Mesothelial cell of epicardium (in vitro differentiated cells): ENCODE data around the gene SHISA5. TPM values are rescaled to one million over a fixed set of nuclear protein-coding genes. Genes with fewer than 3 reads are reported as not detected.

Experiments
- DNase-seq, 2 experiments: peaks; one replicate each; pipeline ENCODE4 v3.0.0; 2021; ENCODE audit warnings: low spot score in 2 of 2; ENCODE audit not compliant: unreplicated experiment in 2 of 2
- H3K27ac Mint-ChIP-seq: 2 replicates; pipeline ENCODE4 v1.8.0; 2021; ENCODE audit warnings: mixed read lengths
- H3K27me3 Mint-ChIP-seq: 2 replicates; pipeline ENCODE4 v1.8.0; 2021; ENCODE audit warnings: low read depth, mixed read lengths
- H3K36me3 Mint-ChIP-seq: 2 replicates; pipeline ENCODE4 v1.8.0; 2021; ENCODE audit warnings: mixed read lengths
- H3K4me1 Mint-ChIP-seq: 2 replicates; pipeline ENCODE4 v1.8.0; 2021; ENCODE audit warnings: mixed read lengths
- H3K4me3 Mint-ChIP-seq: 2 replicates; pipeline ENCODE4 v1.8.0; 2021; ENCODE audit warnings: mild to moderate bottlenecking, moderate library complexity, mixed read lengths
- H3K9me3 Mint-ChIP-seq: 2 replicates; pipeline ENCODE4 v1.8.0; 2021; ENCODE audit warnings: mixed read lengths
- CTCF ChIP-seq: fragments of 200-600 bp; sonication (generic); IDR thresholded peaks from one replicate; pipeline ENCODE4 v1.5.0; 2021; ENCODE audit warnings: antibody characterized with exemption; ENCODE audit not compliant: unreplicated experiment
- total RNA-seq: library from RNA; stranded (reverse); gene quantifications from 3 replicates; pipeline ENCODE4 v1.2.1, GENCODE V29; 2021

Gene SHISA5
- total RNA-seq, 1 donor from 2014 or later = 154 TPM

GRCh38 chr3:48436855-48437254, 67.1 kb downstream of the SHISA5 start:
- Mint-ChIP-seq H3K4me1 (peaks cover 53% of the 10 kb centered on the region), H3K36me3 (peaks cover under 1% of the 10 kb centered on the region), H3K27me3 (no peaks in the 10 kb centered on the region), H3K27ac (no peak overlapping the region), H3K4me3 (no peak overlapping the region), H3K9me3 (no peaks in the 10 kb centered on the region)
- TF ChIP-seq CTCF = no peak
- no peak for DNase-seq

DNA sequence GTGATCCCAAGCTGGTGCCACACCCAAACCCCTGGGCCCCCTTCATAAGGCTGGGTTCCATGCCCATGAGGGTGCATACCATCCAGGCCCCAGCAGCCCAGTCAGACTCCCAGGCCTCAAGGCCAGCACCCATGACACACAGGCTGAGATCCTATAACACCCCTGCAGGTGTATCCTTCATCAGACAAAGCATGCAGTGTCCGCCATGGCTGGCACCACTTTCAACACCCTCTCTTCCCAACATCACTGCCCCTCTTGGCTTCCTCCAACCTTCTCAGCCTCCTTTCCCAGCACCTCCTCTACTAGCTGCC, 67.5 kb downstream of the SHISA5 start:
- TF ChIP-seq CTCF = no peak
- Mint-ChIP-seq H3K4me1 (peaks cover 53% of the 10 kb centered on the region), H3K9me3 (no peaks in the 10 kb centered on the region), H3K27me3 (no peaks in the 10 kb centered on the region), H3K36me3 (peaks cover 2% of the 10 kb centered on the region), H3K27ac (no peak overlapping the region), H3K4me3 (no peak overlapping the region)
- DNase-seq = no peak

DNA sequence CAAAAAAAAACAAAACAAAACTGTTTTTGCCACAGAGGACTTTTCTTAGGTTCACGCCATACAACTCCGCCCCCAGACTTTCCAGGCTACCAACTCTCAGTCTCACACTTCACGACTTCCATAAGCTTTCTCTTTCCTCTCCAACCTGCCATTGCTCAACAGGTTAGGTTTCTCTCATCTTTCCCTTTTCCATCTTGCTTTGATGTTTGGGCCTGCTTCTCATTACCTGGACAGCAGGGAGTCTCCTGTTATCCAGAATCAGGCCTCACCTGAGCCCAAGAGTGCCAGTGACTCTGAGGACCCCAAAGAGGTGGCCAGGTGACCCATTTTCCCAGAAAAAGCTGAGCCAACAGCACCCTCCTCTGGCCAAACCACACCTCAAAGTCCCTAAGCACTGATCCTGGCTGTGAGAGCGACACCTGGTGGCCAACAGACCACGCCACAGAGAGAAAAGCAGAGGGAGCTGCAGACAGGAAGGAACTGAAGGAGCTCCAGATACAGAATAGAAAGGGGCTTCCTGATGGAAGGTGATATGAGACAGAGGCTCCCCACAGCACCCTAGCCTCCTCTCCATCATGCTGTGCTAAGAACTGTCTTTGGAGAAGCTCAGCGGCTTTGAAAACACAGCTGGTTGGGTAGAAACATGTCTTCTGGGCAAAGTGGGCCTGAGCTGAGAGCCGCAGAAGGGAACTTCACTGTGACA, 68.0 kb downstream of the SHISA5 start:
- DNase-seq = peak; percentile 61 to 89
- Mint-ChIP-seq H3K4me3 (no peak overlapping the region), H3K4me1 (peaks cover 52% of the 10 kb centered on the region), H3K27me3 (no peaks in the 10 kb centered on the region), H3K36me3 (peaks cover 2% of the 10 kb centered on the region), H3K9me3 (no peaks in the 10 kb centered on the region), H3K27ac (no peak overlapping the region)
- peak; percentile 92 for TF ChIP-seq CTCF

DNA sequence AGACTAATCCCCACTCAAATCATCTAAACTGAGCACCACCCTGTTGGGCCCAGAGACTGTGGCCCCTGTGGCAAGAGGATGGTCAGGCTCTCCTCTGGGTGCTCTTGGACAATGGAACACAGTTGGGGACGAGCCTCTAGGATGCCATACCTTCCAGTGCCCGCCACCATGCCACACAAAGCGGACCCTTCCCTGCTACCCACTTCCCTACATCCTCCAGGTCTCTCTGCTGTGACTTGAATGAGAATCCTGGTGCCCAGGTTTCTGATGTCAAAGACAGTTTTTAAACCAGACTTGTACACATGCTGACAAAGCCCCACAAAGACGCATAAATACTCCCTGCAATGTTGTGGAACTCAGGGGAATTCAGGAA, 68.8 kb downstream of the SHISA5 start:
- no peaks in the 10 kb centered on the region for H3K27me3 Mint-ChIP-seq
- no peak for DNase-seq
- H3K9me3 Mint-ChIP-seq = no peaks in the 10 kb centered on the region
- no peak for TF ChIP-seq CTCF
- H3K4me1 Mint-ChIP-seq = peaks cover 55% of the 10 kb centered on the region
- H3K36me3 Mint-ChIP-seq = peaks cover 2% of the 10 kb centered on the region
- no peak overlapping the region for H3K4me3 Mint-ChIP-seq
- no peak overlapping the region for H3K27ac Mint-ChIP-seq

GRCh38 chr3:48434591-48435222, 69.3 kb downstream of the SHISA5 start:
- Mint-ChIP-seq H3K36me3 (peaks cover 2% of the 10 kb centered on the region), H3K4me3 (no peak overlapping the region), H3K4me1 (peaks cover 54% of the 10 kb centered on the region), H3K27me3 (no peaks in the 10 kb centered on the region), H3K9me3 (no peaks in the 10 kb centered on the region), H3K27ac (peak overlapping the region; percentile 82)
- no peak for DNase-seq
- TF ChIP-seq CTCF = no peak
